Common myeloid progenitor, CD34-positive (primary cell): ENCODE data around the gene SELENOM.

Source experiments
- CTCF ChIA-PET: fragments of 350-600 bp; sonication (Branson Sonifier 250); formaldehyde crosslinking; loops from one replicate; lab custom pipeline; 2021; ENCODE audit warnings: antibody characterized with exemption; lab: Charles Lee
- POLR2A ChIA-PET: fragments of 350-600 bp; sonication (Branson Sonifier 250); formaldehyde crosslinking; loops from one replicate; lab custom pipeline; 2021; ENCODE audit warnings: antibody characterized with exemption; lab: Charles Lee
- DNase-seq, 3 donors: peaks; one replicate each; pipeline versions ENCODE4 v3.0.0 to v3.0.0-alpha.2; 2013
- H3K27ac ChIP-seq, 2 experiments: 1 replicate in 1 of 2; 2 replicates in 1 of 2; pipeline ENCODE4 v1.7.0; 2013; ENCODE audit warnings: inconsistent platforms in 2 of 2, low read length in 2 of 2, mild to moderate bottlenecking in 2 of 2, low read depth in 1 of 2, moderate library complexity in 1 of 2; ENCODE audit not compliant: severe bottlenecking in 2 of 2, insufficient read depth in 1 of 2, poor library complexity in 1 of 2
- H3K27me3 ChIP-seq, 5 experiments: replicated peaks in 2 of 5; 1 replicate in 3 of 5; 2 replicates in 2 of 5; pipeline versions ENCODE4 v1.6.1 to v1.7.0; 2013; ENCODE audit warnings: low read length in 4 of 5, mild to moderate bottlenecking in 2 of 5, moderate library complexity in 2 of 5, inconsistent platforms in 1 of 5; ENCODE audit not compliant: insufficient read depth in 5 of 5, control insufficient read depth in 4 of 5
- H3K36me3 ChIP-seq, 4 experiments: 1 replicate in 2 of 4; 2 replicates in 2 of 4; pipeline versions ENCODE4 v1.6.1 to v1.7.0; 2013; ENCODE audit warnings: low read length in 3 of 4, control low read depth in 1 of 4, mild to moderate bottlenecking in 1 of 4; ENCODE audit not compliant: control insufficient read depth in 4 of 4, insufficient read depth in 4 of 4
- H3K4me1 ChIP-seq, 4 experiments: 1 replicate in 3 of 4; 2 replicates in 1 of 4; pipeline versions ENCODE4 v1.6.1 to v1.7.1; 2013; ENCODE audit warnings: low read length in 3 of 4, mild to moderate bottlenecking in 3 of 4, control low read depth in 1 of 4, inconsistent platforms in 1 of 4, moderate library complexity in 1 of 4; ENCODE audit not compliant: control insufficient read depth in 4 of 4, insufficient read depth in 4 of 4; ENCODE audit errors: control extremely low read depth in 1 of 4
- H3K4me3 ChIP-seq, 7 experiments: 1 replicate in 4 of 7; 2 replicates in 3 of 7; pipeline versions ENCODE4 v1.5.1 to v1.7.0; 2013; ENCODE audit warnings: mild to moderate bottlenecking in 7 of 7, low read length in 6 of 7, moderate library complexity in 6 of 7, inconsistent platforms in 2 of 7, low read depth in 2 of 7, control low read depth in 1 of 7; ENCODE audit not compliant: insufficient read depth in 4 of 7, control insufficient read depth in 1 of 7; ENCODE audit errors: extremely low read depth in 1 of 7
- H3K9me3 ChIP-seq, 5 experiments: 1 replicate in 4 of 5; 2 replicates in 1 of 5; pipeline versions ENCODE4 v1.6.1 to v1.7.1; 2013; ENCODE audit warnings: low read length in 4 of 5, mild to moderate bottlenecking in 2 of 5, inconsistent platforms in 1 of 5, low read depth in 1 of 5, moderate library complexity in 1 of 5; ENCODE audit not compliant: control insufficient read depth in 4 of 5, insufficient read depth in 2 of 5; ENCODE audit errors: control extremely low read depth in 1 of 5
- WGBS: methylation state at CpG from one replicate; pipeline ENCODE4 v1.1.5; 2013; ENCODE audit not compliant: insufficient coverage; 5-methylcytosine and 5-hydroxymethylcytosine counted together

The SELENOM gene

DNA sequence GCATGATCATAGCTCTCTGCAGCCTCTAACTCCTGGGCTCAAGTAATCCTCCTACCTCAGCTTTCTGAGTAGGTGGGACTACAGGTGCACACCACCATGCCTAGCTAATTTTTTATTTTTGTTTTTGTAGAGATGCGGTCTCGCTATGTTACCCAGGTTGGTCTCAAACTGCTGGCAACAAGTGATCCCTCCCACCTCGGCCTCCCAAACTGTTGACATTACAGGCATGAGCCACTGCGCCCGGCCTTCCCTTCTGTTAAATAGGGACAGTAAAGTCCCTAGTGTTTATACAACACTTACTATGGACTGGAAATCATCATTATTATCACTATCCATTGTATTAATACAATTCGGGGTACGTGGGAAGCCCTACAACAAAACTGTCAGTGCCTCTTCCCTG lies 12.6 kb downstream of the SELENOM start:
- 95% methylated on average over 7 of the region's 7 CpGs for WGBS
- Histone ChIP-seq H3K4me3 (no peak overlapping the region), H3K27me3 (no peaks in the 10 kb centered on the region), H3K4me1 (no peaks in the 10 kb centered on the region), H3K27ac (no peak overlapping the region), H3K36me3 (peaks cover 0 to 57% (median 24%) of the 10 kb centered on the region in 4 experiments), H3K9me3 (no peaks in the 10 kb centered on the region)
- DNase-seq: no peak
- ChIA-PET CTCF (interaction anchor here (1.0 to 1.6 kb wide), 4 partner anchors 12 to 64 kb away, joined by 3 read pairs; no protein-coding TSS in a partner anchor), POLR2A (no interaction called here)

DNA sequence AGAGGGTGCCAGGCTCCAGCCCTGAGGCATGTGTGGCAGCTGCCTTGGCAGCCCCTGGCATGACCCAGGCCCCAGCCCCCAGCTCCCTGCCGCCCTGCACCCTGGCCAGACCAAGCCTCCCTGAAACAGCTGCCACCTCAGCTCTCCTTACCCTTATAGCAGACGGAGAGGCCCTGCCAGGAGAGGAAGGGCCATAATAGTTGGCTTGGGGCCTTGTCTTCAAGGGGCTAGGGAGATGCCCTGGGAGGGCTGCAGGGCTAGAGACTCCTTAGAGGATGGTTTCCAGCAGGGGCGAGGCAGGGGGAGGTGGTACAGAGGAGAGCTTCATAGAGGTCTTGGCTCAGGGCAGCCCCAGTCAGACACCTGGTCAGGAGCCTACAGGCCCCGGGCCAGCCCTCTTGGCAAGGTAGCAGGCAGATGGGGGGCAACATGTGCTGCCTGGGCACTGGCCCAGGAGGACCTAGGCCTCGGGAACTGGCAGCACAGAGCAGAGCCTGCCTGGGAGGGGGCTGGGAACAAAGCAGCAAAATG lies 13.3 kb downstream of the SELENOM start:
- peaks cover 0 to 54% (median 23%) of the 10 kb centered on the region in 4 experiments for H3K36me3 ChIP-seq
- no peaks in the 10 kb centered on the region for H3K27me3 ChIP-seq
- H3K4me1 ChIP-seq: no peaks in the 10 kb centered on the region
- no peak overlapping the region for H3K27ac ChIP-seq
- 95% methylated on average over 4 of the region's 5 CpGs for WGBS
- ChIA-PET CTCF (interaction anchor here (1.0 kb wide), 2 partner anchors 12 to 459 kb away, joined by 3 read pairs; no protein-coding TSS in a partner anchor), POLR2A (no interaction called here)
- DNase-seq: no peak
- H3K4me3 ChIP-seq: no peak overlapping the region
- H3K9me3 ChIP-seq: no peaks in the 10 kb centered on the region

DNA sequence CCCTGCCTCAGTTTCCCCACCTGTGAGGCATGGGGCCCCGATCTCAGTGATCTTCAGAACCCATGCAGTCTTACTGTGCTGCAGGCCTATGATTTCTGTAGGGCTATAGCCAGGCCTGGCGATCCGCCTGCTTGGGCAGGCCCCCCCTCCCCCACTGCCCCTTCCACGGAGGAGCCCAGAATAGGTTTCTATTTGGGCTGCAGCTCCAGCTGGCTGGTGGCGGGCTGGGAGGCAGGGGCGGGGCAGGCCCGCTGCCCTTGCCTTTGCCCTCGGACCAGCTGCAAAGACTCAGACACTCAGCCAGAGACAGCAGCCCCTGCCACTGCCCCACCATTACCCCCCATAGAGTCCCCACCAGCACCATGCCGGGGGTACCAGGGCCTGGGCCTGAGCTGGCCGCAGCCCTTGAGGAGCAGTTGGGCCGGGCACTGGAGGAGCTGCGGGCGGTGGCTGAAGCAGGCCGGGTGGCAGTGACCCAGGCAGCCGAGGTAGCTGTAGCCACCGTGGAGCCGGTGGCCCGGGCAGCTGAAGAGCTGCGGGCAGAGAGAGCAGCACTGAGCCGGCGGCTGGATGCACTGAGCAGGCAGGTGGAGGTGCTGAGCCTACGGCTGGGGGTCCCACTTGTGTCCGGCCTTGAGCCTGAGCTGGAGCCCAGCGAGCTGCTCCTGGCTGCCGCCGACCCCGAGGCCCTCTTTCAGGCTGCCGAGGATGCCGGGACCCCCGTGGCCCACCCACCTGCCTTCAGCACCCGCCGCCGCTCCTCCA lies 14.1 kb downstream of the SELENOM start:
- H3K27ac ChIP-seq: no peak overlapping the region
- peaks cover 0 to 56% (median 26%) of the 10 kb centered on the region in 4 experiments for H3K36me3 ChIP-seq
- no peak overlapping the region for H3K4me3 ChIP-seq
- ChIA-PET CTCF (interaction anchor here (0.8 to 1.8 kb wide), 7 partner anchors 8 to 458 kb away, joined by 3 to 9 read pairs (median 4); no protein-coding TSS in a partner anchor), POLR2A (no interaction called here)
- H3K27me3 ChIP-seq: no peaks in the 10 kb centered on the region
- WGBS: 97% methylated on average over 23 of the region's 33 CpGs
- DNase-seq: no peak
- H3K9me3 ChIP-seq: no peaks in the 10 kb centered on the region
- no peaks in the 10 kb centered on the region for H3K4me1 ChIP-seq

DNA sequence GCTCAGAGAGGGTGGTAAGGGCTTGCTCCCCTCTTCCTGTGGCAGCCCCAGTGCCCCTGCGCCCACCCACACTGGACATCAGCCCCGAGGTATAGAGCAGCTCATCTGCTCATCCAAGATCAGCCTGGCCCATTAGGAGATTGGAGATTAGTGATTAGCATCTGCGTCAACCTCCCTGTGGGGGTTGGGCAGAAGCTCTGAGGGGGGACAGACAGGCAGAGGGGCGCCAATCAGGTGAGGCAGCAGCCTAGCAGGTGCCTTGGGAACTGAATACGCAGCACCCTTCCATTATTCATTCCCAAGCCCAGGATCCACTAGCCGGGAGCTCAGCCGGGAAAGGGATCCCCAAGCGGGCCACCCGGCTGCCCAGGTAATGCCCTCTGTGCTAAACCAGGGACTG lies 15.2 kb downstream of the SELENOM start:
- WGBS: 100% methylated on average over 5 of the region's 9 CpGs
- no peak overlapping the region for H3K4me3 ChIP-seq
- H3K4me1 ChIP-seq: no peaks in the 10 kb centered on the region
- no peaks in the 10 kb centered on the region for H3K27me3 ChIP-seq
- H3K27ac ChIP-seq: no peak overlapping the region
- H3K36me3 ChIP-seq: peaks cover 0 to 56% (median 28%) of the 10 kb centered on the region in 4 experiments
- no peaks in the 10 kb centered on the region for H3K9me3 ChIP-seq
- CTCF ChIA-PET: interaction anchor here (1.1 to 1.8 kb wide), 7 partner anchors 8 to 200 kb away, joined by 3 to 9 read pairs (median 4); partner anchors contain the start of genes PIK3IP1 and SMTN
- POLR2A ChIA-PET: no interaction called here
- no peak for DNase-seq

DNA sequence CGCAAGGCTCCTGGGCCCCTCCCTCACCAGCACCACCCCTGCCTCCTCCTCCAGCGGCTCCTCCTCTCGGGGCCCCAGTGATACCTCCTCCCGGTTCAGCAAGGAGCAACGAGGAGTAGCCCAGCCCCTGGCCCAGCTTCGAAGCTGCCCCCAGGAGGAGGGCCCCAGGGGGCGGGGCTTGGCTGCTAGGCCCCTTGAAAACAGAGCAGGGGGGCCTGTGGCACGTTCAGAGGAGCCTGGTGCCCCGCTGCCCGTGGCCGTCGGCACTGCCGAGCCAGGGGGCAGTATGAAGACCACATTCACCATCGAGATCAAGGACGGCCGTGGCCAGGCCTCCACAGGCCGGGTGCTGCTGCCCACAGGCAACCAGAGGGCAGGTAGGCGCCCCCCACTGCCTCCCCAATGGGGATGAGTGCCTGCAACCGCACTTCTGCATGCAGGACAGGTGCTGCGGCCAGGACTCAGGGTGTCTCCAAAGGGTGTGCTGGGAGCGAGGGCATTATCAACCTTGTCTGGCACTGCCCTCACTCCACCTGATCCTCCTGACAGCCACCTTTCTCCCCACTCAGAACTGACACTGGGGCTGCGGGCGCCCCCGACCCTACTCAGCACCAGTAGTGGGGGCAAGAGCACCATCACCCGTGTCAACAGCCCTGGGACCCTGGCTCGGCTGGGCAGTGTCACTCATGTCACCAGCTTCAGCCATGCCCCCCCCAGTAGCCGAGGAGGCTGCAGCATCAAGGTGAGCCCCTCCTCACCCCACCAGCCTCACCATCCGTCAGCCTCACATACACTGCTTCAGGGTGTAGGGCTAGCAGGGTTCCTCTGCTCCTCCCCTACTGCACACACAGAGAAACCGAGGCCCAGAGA lies 16.0 kb downstream of the SELENOM start:
- no peak overlapping the region for H3K4me3 ChIP-seq
- peaks cover 0 to 4% (median 2%) of the 10 kb centered on the region in 4 experiments for H3K4me1 ChIP-seq
- peaks cover 0 to 48% (median 27%) of the 10 kb centered on the region in 4 experiments for H3K36me3 ChIP-seq
- POLR2A ChIA-PET: no interaction called here
- WGBS: 97% methylated on average over 27 of the region's 29 CpGs
- no peaks in the 10 kb centered on the region for H3K27me3 ChIP-seq
- DNase-seq: no peak
- no peak overlapping the region for H3K27ac ChIP-seq
- CTCF ChIA-PET: interaction anchor here (1.2 to 1.8 kb wide), 7 partner anchors 8 to 201 kb away, joined by 3 to 9 read pairs (median 4); partner anchors contain the start of genes PIK3IP1 and SMTN
- H3K9me3 ChIP-seq: no peaks in the 10 kb centered on the region

DNA sequence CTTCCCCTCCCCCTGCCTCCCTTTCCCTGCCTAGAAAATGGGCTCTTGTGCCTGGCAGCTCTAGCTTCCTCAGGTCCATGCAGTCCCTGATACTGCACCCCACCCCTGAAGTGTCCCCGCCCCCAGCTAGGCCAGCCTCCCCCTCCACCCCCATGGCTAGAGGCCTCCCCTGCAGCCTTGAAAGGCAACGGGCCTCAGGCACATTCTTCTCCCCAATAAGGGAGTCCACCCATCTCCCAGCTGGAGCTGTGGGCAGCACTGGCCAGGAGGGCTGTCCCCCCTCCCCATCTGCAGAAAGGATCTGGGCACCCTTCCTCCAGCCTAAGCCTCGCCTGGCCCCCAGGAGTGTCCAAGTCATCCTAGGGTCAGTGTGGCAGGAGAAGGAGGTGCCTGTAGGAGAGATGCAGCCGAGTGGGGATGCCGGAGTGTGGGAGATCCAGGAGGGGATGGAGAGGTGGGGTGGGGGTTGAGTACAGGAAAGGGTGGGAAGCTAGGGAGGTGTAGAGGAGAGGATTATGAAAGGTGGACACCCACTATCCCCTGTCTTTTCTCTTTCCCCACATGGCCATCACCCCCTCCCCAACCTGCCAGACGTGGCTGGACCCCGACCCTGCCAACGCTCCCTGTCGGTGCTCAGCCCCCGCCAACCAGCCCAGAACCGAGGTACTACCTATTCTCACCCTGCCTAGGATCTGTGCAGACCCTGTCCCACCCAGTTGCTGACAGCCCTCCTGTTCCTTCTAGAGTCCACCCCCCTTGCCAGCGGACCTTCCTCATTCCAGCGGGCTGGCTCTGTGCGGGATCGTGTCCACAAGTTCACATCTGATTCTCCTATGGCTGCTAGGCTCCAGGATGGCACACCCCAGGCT lies 16.9 kb downstream of the SELENOM start:
- ChIA-PET POLR2A (no interaction called here), CTCF (interaction anchor here (1.0 to 1.9 kb wide), 4 partner anchors 12 to 182 kb away, joined by 3 to 6 read pairs (median 4); no protein-coding TSS in a partner anchor)
- H3K27ac ChIP-seq: no peak overlapping the region
- peaks cover 0 to 42% (median 26%) of the 10 kb centered on the region in 4 experiments for H3K36me3 ChIP-seq
- H3K4me1 ChIP-seq: peaks cover 0 to 9% (median 7%) of the 10 kb centered on the region in 4 experiments
- H3K27me3 ChIP-seq: no peaks in the 10 kb centered on the region
- 96% methylated on average over 11 of the region's 15 CpGs for WGBS
- no peak overlapping the region for H3K4me3 ChIP-seq
- H3K9me3 ChIP-seq: no peaks in the 10 kb centered on the region
- no peak for DNase-seq
